A549 (cell line): Measurements from ENCODE around the gene PPP2R5E.

ENCODE experiments used
- HDAC2 ChIP-seq: fragments of 200-600 bp; sonication (generic); IDR thresholded peaks from 2 replicates; pipeline ENCODE4 v1.6.1; 2016
- MAFK ChIP-seq: fragments of 450-650 bp; IDR thresholded peaks from 2 replicates; pipeline ENCODE4 v1.6.1; 2014; ENCODE audit not compliant: partially characterized antibody
- MAX ChIP-seq: IDR thresholded peaks from 2 replicates; pipeline ENCODE4 v1.6.1; 2012
- POLR2A ChIP-seq: IDR thresholded peaks from 2 replicates; pipeline ENCODE4 v1.6.1; 2012; ENCODE audit warnings: mild to moderate bottlenecking, low read length
- RAD21 ChIP-seq, 2 experiments: fragments of >200 bp in 1 of 2; sonication (Bioruptor Twin) in 1 of 2; formaldehyde crosslinking in 1 of 2; IDR thresholded peaks in 1 of 2; conservative IDR thresholded peaks in 1 of 2; 2 replicates in 1 of 2; 3 replicates in 1 of 2; pipeline ENCODE4 v1.6.1; 2012 to 2018; ENCODE audit warnings: inconsistent platforms in 1 of 2
- RCOR1 ChIP-seq: fragments of 150-350 bp; IDR thresholded peaks from 2 replicates; pipeline ENCODE4 v1.6.1; 2014; ENCODE audit warnings: antibody characterized with exemption, low read length, low read depth
- REST ChIP-seq: fragments of 200-600 bp; sonication (generic); IDR thresholded peaks from 2 replicates; pipeline ENCODE4 v1.6.1; 2016; ENCODE audit warnings: antibody characterized with exemption, mild to moderate bottlenecking, moderate library complexity
- RNF2 ChIP-seq: fragments of 200-600 bp; sonication (generic); IDR thresholded peaks from 2 replicates; pipeline ENCODE4 v1.6.1; 2016; ENCODE audit warnings: low read depth, mild to moderate bottlenecking, antibody characterized with exemption, moderate library complexity, borderline replicate concordance
- ZFP36 ChIP-seq: fragments of 450-650 bp; IDR thresholded peaks from 2 replicates; pipeline ENCODE4 v1.6.1; 2014; ENCODE audit warnings: borderline replicate concordance; ENCODE audit not compliant: partially characterized antibody
- TF ChIP-seq, protein P1 (sequence below): fragments of >200 bp; sonication (Bioruptor Twin); formaldehyde crosslinking; IDR thresholded peaks from 3 replicates; pipeline ENCODE4 v1.5.1; 2016

DNA sequence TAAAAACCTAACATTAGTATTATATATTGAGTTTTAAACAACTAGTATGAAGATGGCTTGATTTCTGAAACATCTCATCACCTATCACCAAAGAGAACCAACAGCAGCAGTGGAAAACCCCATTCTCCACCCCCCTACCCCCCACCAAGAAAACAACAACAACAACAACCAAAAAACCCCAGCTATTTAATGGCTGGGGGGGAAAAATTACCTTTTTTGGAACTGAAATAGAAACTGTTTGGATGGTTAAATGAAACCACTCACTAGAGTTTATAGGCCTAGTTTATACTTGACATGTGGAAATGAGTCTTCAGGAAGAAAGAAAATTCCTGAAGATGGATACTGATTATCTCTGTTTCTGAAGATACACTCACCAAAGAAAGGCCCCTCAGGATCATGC is 30.3 kb downstream of the PPP2R5E start:
- TF ChIP-seq, protein P1, sequence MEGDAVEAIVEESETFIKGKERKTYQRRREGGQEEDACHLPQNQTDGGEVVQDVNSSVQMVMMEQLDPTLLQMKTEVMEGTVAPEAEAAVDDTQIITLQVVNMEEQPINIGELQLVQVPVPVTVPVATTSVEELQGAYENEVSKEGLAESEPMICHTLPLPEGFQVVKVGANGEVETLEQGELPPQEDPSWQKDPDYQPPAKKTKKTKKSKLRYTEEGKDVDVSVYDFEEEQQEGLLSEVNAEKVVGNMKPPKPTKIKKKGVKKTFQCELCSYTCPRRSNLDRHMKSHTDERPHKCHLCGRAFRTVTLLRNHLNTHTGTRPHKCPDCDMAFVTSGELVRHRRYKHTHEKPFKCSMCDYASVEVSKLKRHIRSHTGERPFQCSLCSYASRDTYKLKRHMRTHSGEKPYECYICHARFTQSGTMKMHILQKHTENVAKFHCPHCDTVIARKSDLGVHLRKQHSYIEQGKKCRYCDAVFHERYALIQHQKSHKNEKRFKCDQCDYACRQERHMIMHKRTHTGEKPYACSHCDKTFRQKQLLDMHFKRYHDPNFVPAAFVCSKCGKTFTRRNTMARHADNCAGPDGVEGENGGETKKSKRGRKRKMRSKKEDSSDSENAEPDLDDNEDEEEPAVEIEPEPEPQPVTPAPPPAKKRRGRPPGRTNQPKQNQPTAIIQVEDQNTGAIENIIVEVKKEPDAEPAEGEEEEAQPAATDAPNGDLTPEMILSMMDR, result no peak
- no peak for TF ChIP-seq RAD21 (conservative IDR thresholded peaks at IDR 0.05 in 1 of 2, IDR thresholded peaks at IDR 0.05 in 1 of 2)
- no peak for TF ChIP-seq POLR2A
- TF ChIP-seq MAX, result no peak
- no peak for TF ChIP-seq REST
- no peak for TF ChIP-seq ZFP36
- no peak for TF ChIP-seq MAFK
- TF ChIP-seq RNF2, result no peak
- TF ChIP-seq RCOR1, result no peak
- no peak for TF ChIP-seq HDAC2
